ENCODE measurements around the gene KLF6.

DNA sequence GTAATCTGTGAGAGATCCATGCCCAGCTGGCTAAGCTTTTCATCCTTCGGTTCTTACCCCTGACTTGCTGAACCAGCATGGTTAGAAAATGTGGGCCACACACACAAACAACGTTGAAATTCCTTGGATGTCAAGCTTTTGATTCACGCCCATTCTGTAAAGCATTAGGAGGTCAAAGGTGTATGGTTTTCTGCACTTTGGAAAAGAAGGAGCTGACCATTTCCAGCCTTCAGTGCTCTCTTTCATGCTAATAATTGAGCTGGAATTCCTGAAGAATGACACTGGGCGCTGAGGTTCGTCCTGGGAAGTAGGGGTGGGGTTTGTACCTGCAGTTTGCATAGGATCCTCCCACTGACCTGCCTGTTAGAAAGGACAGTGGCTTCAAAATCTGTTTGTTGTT, 23.1 kb downstream of the KLF6 start:
- TF ChIP-seq, protein P1, sequence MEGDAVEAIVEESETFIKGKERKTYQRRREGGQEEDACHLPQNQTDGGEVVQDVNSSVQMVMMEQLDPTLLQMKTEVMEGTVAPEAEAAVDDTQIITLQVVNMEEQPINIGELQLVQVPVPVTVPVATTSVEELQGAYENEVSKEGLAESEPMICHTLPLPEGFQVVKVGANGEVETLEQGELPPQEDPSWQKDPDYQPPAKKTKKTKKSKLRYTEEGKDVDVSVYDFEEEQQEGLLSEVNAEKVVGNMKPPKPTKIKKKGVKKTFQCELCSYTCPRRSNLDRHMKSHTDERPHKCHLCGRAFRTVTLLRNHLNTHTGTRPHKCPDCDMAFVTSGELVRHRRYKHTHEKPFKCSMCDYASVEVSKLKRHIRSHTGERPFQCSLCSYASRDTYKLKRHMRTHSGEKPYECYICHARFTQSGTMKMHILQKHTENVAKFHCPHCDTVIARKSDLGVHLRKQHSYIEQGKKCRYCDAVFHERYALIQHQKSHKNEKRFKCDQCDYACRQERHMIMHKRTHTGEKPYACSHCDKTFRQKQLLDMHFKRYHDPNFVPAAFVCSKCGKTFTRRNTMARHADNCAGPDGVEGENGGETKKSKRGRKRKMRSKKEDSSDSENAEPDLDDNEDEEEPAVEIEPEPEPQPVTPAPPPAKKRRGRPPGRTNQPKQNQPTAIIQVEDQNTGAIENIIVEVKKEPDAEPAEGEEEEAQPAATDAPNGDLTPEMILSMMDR (IDR thresholded peaks at IDR 0.05; ENCODE audit: low read depth, low read length, poor library complexity, severe bottlenecking), result no peak
- TF ChIP-seq EZH2phosphoT487 (IDR thresholded peaks at IDR 0.05; ENCODE audit: borderline replicate concordance, low read length), result no peak

Measured in DOHH2 (cell line).